Measurements from ENCODE around the gene MSMO1. TPM values are rescaled to one million over a fixed set of nuclear protein-coding genes. Genes with fewer than 3 reads are reported as not detected.
A peak's percentile ranks its signal among the peaks of the same experiment; 100 is the strongest.

MSMO1 gene
- total RNA-seq, 1 donor from 2014 or later: 62.0 TPM

DNA sequence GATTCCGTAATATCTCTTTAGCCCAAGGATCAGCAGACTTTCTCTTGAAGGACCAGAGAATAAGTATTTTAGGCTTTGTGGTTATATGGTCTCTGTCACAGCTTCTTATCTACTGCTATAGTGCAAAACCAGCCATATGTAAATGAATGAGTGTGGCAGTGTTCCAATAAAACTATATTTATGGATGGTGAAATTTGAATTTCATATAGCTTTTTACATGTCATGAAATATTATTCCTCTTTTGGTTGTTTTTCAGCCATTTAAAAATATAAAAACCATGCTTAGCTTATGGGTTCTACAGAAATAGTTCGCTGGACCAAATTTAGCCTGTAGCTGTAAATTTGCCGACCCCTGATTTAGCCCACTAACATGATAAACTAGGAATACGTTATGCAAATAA lies 18.0 kb upstream of the MSMO1 start:
- Mint-ChIP-seq H3K27me3 (no peaks in the 10 kb centered on the region), H3K36me3 (peaks cover 4% of the 10 kb centered on the region), H3K27ac (no peak overlapping the region), H3K9me3 (no peaks in the 10 kb centered on the region), H3K4me3 (no peak overlapping the region), H3K4me1 (ENCODE audit: unreplicated experiment) (no peaks in the 10 kb centered on the region)
- DNase-seq (ENCODE audit: extremely low spot score, unreplicated experiment): no peak
- TF ChIP-seq, protein P1, sequence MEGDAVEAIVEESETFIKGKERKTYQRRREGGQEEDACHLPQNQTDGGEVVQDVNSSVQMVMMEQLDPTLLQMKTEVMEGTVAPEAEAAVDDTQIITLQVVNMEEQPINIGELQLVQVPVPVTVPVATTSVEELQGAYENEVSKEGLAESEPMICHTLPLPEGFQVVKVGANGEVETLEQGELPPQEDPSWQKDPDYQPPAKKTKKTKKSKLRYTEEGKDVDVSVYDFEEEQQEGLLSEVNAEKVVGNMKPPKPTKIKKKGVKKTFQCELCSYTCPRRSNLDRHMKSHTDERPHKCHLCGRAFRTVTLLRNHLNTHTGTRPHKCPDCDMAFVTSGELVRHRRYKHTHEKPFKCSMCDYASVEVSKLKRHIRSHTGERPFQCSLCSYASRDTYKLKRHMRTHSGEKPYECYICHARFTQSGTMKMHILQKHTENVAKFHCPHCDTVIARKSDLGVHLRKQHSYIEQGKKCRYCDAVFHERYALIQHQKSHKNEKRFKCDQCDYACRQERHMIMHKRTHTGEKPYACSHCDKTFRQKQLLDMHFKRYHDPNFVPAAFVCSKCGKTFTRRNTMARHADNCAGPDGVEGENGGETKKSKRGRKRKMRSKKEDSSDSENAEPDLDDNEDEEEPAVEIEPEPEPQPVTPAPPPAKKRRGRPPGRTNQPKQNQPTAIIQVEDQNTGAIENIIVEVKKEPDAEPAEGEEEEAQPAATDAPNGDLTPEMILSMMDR (conservative IDR thresholded peaks at IDR 0.05): no peak

DNA sequence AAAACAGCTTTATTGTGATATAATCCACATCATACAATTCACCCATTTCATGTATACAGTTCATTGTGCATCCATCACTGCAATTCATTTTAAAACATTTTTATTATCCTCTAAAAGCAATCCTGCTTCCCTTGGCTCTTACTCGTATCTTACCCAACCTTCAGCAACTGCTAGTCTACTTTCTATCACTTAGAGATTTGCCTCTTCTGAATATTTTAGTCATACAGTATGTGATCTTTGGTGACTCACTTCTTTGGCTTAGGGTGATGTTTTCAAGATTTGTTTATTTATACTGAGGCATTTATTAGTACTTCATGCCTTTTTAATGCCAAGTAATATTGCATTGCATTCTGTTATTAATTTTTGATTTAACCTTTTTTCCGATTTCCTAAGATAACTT lies 15.0 kb upstream of the MSMO1 start:
- peaks cover 4% of the 10 kb centered on the region for H3K36me3 Mint-ChIP-seq

DNA sequence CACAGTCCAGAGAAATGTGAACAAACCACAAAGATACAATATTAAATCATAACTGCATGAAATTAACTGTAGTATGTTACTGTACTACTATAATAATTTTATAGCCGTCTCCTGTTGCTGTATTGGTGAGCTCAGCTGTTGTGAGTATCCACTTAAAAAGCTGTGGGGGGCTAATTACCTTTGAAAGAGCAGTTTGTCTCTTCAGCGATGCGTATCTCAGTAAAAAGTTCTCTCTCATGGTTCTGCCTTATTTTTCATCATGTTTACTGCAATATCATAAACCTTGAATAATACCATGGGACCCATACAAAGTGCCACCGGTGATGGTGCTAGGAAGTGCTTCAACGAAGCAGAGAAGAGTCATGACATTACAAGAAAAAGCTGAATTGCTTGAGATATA lies 8.4 kb upstream of the MSMO1 start:
- no peak overlapping the region for H3K4me3 Mint-ChIP-seq
- no peaks in the 10 kb centered on the region for H3K4me1 Mint-ChIP-seq (ENCODE audit: unreplicated experiment)
- no peaks in the 10 kb centered on the region for H3K36me3 Mint-ChIP-seq
- TF ChIP-seq, protein P1 (conservative IDR thresholded peaks at IDR 0.05): no peak
- H3K9me3 Mint-ChIP-seq: no peaks in the 10 kb centered on the region
- no peak overlapping the region for H3K27ac Mint-ChIP-seq
- no peaks in the 10 kb centered on the region for H3K27me3 Mint-ChIP-seq
- DNase-seq (ENCODE audit: extremely low spot score, unreplicated experiment): no peak

More for the DNA sequence above, 15.0 kb upstream of the MSMO1 start:
- H3K4me3 Mint-ChIP-seq: no peak overlapping the region
- no peak for DNase-seq (ENCODE audit: extremely low spot score, unreplicated experiment)
- TF ChIP-seq, protein P1 (conservative IDR thresholded peaks at IDR 0.05): no peak
- no peaks in the 10 kb centered on the region for H3K9me3 Mint-ChIP-seq
- H3K27me3 Mint-ChIP-seq: no peaks in the 10 kb centered on the region
- H3K4me1 Mint-ChIP-seq (ENCODE audit: unreplicated experiment): no peaks in the 10 kb centered on the region
- H3K27ac Mint-ChIP-seq: no peak overlapping the region

DNA sequence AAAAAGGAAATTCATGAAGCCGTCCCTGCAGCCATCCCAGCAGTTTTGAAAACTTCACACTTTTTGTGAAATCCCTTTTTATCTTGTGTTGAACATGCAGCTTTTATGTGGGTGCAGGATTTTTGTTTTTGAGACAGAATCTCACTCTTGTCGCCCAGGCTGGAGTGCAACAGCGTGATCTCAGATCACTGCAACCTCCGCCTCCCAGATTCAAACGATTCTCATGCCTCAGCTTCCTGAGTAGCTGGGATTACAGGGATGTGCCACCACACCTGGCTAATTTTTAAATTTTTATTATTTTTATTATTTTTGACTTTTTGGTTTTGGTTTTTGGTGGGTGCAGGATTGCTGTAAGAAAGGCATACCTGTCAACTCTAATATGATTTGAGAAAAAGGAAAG lies 8.0 kb upstream of the MSMO1 start:
- H3K36me3 Mint-ChIP-seq: no peaks in the 10 kb centered on the region

DNA sequence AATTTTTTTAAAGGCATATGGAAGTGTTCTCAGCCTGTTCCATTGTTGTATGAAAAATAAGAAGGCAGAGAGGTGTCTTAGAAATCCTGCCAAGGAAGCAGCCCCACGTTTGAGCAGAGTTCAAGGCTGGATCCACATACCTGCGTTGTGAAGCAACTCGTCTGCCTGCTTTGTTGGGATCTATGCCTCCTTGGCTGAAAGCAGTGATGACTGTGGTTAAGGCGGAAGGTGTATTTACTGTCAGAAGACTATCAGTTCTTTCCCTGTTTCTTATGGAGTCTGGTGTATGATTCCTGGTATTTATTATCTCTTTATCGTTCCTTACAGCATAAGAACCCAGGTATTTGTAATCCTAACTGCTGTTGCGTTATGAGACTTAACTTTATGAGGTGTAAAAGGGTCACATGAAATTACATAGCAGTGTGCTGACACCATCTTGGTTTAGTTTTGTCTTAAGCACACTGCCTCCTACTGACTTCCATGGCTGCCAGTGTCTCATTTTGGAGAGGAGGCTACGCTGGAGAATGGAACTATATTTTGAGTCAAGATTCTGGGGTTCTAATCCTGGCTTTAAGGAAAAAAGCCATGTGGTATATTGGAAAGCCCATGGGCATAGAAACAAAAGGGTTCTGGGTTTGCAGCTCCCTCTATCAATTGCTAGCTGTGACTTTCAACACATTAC lies 3.1 kb upstream of the MSMO1 start:
- Mint-ChIP-seq H3K9me3 (peaks cover 9% of the 10 kb centered on the region), H3K27me3 (no peaks in the 10 kb centered on the region), H3K36me3 (no peaks in the 10 kb centered on the region), H3K4me3 (peak overlapping the region; percentile 54), H3K27ac (no peak overlapping the region), H3K4me1 (ENCODE audit: unreplicated experiment) (peaks cover 11% of the 10 kb centered on the region)
- TF ChIP-seq, protein P1 (conservative IDR thresholded peaks at IDR 0.05): no peak
- DNase-seq (ENCODE audit: extremely low spot score, unreplicated experiment): no peak

More for the DNA sequence above, 8.0 kb upstream of the MSMO1 start:
- Mint-ChIP-seq H3K9me3 (no peaks in the 10 kb centered on the region), H3K27me3 (no peaks in the 10 kb centered on the region), H3K27ac (no peak overlapping the region), H3K4me3 (no peak overlapping the region), H3K4me1 (ENCODE audit: unreplicated experiment) (no peaks in the 10 kb centered on the region)
- no peak for DNase-seq (ENCODE audit: extremely low spot score, unreplicated experiment)
- TF ChIP-seq, protein P1 (conservative IDR thresholded peaks at IDR 0.05): no peak

All from type B pancreatic cell (in vitro differentiated cells).